Measurements from ENCODE around the gene PDE4B.
A peak's percentile ranks its signal among the peaks of the same experiment; 100 is the strongest.

Gene PDE4B

GRCh38 chr1:66246351-66247269 lies 453.9 kb downstream of the PDE4B start:
- no peak for DNase-seq

- peak; percentile 37 for DNase-seq
Measured at GRCh38 chr1:66247415-66248208, 454.9 kb downstream of the PDE4B start.

- DNase-seq, result no peak
Measured at GRCh38 chr1:66248257-66248656, 455.6 kb downstream of the PDE4B start.

GRCh38 chr1:66248746-66249145 lies 456.1 kb downstream of the PDE4B start:
- DNase-seq, result no peak

GRCh38 chr1:66250075-66250474 lies 457.4 kb downstream of the PDE4B start:
- no peak for DNase-seq

GRCh38 chr1:66250478-66250877 lies 457.8 kb downstream of the PDE4B start:
- DNase-seq, result no peak

- no peak for DNase-seq
Measured at GRCh38 chr1:66251546-66251945, 458.9 kb downstream of the PDE4B start.

- no peak for DNase-seq
Measured at GRCh38 chr1:66253330-66253921, 460.7 kb downstream of the PDE4B start.

- DNase-seq, result no peak
Measured at GRCh38 chr1:66254785-66255184, 462.1 kb downstream of the PDE4B start.

GRCh38 chr1:66256629-66257572 lies 464.2 kb downstream of the PDE4B start:
- DNase-seq, result no peak

- no peak for DNase-seq
Measured at GRCh38 chr1:66258404-66259105, 465.9 kb downstream of the PDE4B start.

- no peak for DNase-seq
Measured at GRCh38 chr1:66261364-66261763, 468.7 kb downstream of the PDE4B start.

- DNase-seq, result no peak
Measured at GRCh38 chr1:66262208-66262963, 469.7 kb downstream of the PDE4B start.

GRCh38 chr1:66265268-66265667 lies 472.6 kb downstream of the PDE4B start:
- no peak for DNase-seq

- no peak for DNase-seq
Measured at GRCh38 chr1:66265796-66266195, 473.1 kb downstream of the PDE4B start.

- no peak for DNase-seq
Measured at GRCh38 chr1:66266350-66266749, 473.7 kb downstream of the PDE4B start.

GRCh38 chr1:66266756-66267155 lies 474.1 kb downstream of the PDE4B start:
- no peak for DNase-seq

- no peak for DNase-seq
Measured at GRCh38 chr1:66267201-66267940, 474.7 kb downstream of the PDE4B start.

GRCh38 chr1:66269222-66269621 lies 476.5 kb downstream of the PDE4B start:
- no peak for DNase-seq

- no peak for DNase-seq
Measured at GRCh38 chr1:66270119-66270812, 477.6 kb downstream of the PDE4B start.

Data from stimulated activated CD4-positive, alpha-beta T cell treated with anti-CD3 and anti-CD28 coated beads, Interleukin-4, amount 100 ng/mL, for 1 hour (primary cell).